T-helper 22 cell (primary cell): ENCODE measurements around the gene NAA11.
"Not testable (repeated sequence)": the region's sequence is repeated elsewhere in the genome, so short reads cannot be mapped to it uniquely, and the experiment has no call there.

ENCODE experiments used
- DNase-seq: peaks from one replicate; pipeline ENCODE4 v3.0.0-alpha.2; 2020; ENCODE audit warnings: low read depth

Gene NAA11

DNA sequence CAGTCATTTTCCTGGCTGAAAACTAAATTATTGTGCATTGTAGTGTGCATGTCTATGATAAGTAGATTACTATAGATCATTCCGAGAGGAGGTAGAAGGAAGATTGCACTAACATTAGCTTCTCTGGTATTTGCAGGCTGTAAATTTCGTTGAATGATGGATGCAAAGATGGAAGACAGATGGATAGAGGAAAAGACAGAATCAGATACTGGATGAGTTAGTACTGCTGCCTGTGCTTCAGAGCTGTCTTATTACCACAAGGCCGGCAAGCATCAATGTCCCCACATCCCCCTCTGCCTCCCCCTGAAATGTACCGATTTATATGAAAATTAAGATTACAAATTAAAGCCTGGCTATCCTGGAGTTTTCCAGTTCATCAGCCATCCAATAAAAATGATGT lies 17.7 kb downstream of the NAA11 start:
- no peak for DNase-seq

GRCh38 chr4:79306795-79307194 lies 19.1 kb downstream of the NAA11 start:
- no peak for DNase-seq

- no peak for DNase-seq
Measured at GRCh38 chr4:79300280-79300679, 25.6 kb downstream of the NAA11 start.

- DNase-seq, result no peak
Measured at GRCh38 chr4:79298484-79298883, 27.4 kb downstream of the NAA11 start.

DNA sequence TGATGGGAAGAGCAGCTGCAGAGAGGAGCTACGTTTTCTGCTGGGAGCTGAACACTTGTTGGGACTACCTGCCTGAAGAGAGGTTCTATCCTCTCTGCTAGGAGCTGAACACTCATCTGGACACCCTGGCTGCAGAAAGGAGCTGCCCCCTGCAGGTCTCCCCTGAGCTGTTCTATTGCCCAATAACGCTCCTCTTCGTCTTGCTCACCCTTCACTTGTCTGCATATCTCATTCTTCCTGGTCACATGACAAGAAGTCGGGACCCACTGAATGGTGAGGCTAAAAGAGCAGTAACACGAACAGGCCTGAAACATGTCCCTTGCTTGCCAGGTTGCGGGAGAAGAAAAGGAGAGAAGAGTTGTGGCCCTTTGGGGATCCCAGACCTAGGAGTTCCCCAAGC lies 27.8 kb downstream of the NAA11 start:
- DNase-seq, result no peak

DNA sequence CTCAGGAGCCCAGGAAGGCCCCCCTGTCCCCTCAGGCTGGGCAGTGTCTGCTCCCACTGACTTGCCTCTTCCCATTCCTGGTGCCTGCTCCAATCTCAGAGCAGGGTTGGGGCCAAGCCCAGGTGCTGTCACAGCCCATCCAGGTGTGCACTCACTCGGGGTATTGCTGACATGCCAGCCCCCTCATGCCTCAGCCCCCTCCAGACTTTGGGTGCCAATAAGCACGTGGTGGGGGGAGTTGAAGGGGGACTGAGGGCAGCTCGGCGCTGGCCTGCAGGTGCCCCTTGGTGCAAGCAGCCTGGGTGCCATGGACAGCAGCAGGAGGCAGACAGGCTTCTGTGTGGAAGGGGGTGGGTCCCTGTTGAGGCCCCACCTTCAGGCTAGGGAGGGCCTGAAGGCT lies 28.4 kb downstream of the NAA11 start:
- no peak for DNase-seq

DNA sequence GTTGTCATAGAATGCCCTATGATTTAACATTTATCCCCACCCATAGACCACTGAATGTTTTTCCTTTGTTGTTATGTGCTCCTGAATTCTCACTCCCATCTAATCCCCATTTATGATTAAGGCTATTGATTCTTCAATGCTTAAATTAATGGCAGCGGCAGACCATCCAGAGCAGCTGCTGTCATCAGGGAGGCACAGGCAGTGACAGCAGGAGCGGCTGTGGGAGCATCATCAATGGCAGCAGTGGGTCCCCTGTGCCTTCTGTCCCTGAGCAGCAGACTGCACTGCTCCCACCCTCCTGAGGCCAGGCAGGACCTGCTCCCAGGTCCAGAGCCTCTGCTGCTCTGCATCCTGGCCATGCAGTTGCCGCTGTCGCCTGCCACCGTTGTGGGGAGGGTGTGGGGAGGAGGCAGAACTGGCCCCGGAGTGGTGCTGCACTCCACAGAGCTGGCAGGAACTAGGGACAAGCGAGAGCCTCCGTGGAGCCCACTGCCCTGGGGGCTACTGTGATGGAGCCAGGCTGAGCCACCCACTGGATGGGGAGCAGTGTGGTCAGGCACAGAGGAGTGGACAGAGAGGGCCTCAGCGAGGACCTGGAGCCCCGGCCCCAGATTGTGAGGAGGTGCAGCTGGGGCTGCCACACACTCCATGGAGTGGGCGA lies 29.0 kb downstream of the NAA11 start:
- DNase-seq, result no peak

- DNase-seq, result no peak
Measured at GRCh38 chr4:79295086-79295485, 30.8 kb downstream of the NAA11 start.

DNA sequence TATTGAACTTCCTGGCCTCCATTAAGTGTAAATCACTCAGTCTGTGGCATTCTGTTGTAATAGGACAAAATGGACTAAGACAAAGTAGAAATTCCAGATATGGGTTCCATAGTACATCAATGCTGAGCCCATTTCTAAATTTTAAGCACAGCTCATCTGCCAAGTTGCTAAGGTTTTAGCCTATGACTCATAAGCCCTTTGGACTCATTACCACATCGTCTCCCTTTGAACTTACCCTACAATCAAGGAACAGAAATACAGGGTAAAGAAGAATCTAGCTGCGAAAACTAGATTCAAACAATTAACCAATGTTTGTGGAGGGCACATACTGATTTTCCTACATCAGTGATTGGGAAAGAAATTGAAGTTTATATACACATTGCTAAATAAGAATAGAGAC lies 31.8 kb downstream of the NAA11 start:
- DNase-seq, result no peak

GRCh38 chr4:79292008-79292407 lies 33.9 kb downstream of the NAA11 start:
- no peak for DNase-seq

DNA sequence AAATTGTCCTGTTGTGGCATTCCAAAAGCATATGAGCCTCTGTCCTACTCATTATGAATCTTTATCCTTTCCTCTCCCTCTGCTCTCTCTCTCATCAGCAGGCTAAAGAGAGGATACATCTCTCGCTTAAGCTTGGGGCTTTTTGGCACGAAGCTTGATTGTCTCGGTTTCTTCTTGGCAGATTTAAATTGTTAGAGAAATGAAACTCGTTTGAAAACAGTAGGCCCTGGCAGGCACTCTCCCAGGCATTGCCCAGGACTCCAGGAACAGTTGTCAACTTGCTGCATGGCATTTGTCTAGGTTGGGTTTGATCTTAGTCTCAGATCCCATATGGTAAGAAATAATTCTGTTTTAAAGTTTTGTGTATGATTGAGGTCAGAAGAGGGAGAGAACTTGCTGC lies 35.5 kb downstream of the NAA11 start:
- DNase-seq, result no peak

- no peak for DNase-seq
Measured at GRCh38 chr4:79288185-79288584, 37.7 kb downstream of the NAA11 start.

DNA sequence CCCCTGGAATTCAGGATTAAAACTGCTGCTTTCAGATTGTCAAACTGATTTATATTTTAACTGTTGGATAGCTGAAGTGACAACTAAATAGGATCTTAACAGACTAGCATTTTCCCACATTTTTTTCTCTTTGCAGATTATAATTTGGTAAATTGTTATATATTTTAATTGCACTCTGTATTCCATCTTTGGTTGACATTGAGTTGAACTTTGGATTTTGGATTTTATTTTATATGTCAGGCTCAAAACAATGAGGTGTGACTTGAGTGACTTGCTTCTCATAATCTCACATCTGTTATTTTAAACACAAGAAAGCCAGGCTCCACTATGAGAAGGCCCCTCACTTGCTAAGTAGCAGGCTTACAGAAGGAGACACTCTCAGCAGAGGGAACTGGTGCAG lies 38.1 kb downstream of the NAA11 start:
- no peak for DNase-seq

DNA sequence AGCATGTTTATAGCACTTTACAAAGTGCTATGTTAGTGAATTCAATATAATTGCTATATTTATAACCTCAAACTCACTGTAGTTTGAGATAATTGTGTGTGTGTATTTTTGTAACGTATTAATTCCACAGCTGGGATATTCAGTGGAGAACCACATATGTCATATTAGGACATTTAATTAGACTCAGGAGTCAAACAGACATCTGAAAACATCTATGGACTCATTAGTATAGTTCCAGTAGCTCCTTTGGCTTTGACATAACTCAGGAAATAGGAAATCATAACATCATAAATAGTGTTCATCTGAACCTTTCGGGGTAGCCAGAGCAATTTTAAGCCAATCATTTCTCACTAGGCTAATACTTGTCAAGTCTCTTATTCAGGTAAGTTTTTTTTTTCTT lies 38.8 kb downstream of the NAA11 start:
- no peak for DNase-seq

DNA sequence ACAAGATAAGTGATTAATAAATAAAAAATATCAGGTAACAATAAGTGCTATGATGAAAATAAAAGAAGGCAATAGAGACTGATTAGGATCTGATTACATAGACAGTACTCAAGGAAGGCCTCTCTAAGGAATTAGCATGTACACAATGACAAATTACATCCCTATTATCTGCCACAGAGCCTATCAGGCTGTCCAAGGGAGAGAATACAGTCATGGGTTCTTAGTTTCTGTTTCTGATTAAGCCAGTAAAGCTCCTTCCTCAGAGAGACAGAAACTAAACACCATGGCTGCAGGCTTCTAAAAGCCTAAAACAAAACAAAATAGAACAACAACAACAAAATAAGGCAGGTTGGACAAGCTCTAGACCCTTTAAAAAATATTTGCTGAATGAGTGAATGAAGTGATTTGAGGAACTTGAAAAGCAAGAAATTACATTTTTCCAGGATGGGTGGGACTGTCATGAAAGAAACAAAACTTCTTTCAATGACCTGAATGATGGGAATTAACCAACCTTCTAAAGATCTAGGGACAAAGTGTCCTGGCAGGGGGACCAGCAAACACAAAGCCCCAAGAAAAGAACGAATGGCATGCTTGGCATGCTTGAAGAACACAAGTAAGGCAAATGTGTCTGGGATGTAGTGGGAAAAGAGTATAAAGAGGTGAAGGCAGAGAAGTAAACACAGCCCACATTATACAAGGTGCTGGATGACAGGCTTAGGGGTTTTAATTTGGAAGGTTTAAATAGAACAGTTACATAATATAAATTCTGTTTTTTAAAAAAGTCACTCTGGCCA lies 44.1 kb downstream of the NAA11 start:
- DNase-seq, result no peak

GRCh38 chr4:79277467-79277866 lies 48.4 kb downstream of the NAA11 start:
- not testable (repeated sequence) for DNase-seq

GRCh38 chr4:79273915-79274314 lies 51.9 kb downstream of the NAA11 start:
- no peak for DNase-seq

GRCh38 chr4:79272761-79273160 lies 53.1 kb downstream of the NAA11 start:
- no peak for DNase-seq

DNA sequence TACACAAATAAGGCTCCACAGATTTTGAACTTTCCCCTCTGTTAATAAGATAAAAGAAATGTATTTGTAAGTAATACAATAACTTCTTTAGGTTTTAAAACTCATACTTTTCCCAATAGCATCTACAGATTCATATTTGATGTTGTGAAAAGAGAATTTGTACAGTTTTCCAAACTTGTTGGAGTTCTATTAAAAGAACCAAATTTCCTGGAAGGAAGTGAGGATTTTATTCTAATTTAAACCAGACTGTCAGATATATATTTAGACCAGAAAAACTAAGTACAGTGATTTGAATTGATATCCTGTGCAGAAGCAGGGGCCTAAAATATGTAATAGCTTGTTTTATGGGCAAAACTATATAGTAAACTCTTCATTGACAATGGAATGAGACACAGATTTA lies 53.7 kb downstream of the NAA11 start:
- DNase-seq, result no peak

GRCh38 chr4:79267671-79268070 lies 58.2 kb downstream of the NAA11 start:
- no peak for DNase-seq
